Heart left ventricle (tissue), 13 donors: Measurements from ENCODE around the gene SLC35G4.

Source experiments
- POLR2A ChIP-seq, 2 donors: fragments of 450-650 bp; IDR thresholded peaks; one replicate each; pipeline ENCODE4 v1.6.1; 2017; ENCODE audit warnings: antibody characterized with exemption in 2 of 2, mild to moderate bottlenecking in 2 of 2, moderate library complexity in 2 of 2
- TF ChIP-seq, protein P1 (sequence below), 12 donors: fragments of 200-600 bp; sonication (generic) in 4 of 12; IDR thresholded peaks; one replicate each; pipeline versions ENCODE4 v1.5.0 to v1.8.0; 2018 to 2022; ENCODE audit warnings: antibody characterized with exemption in 12 of 12, mild to moderate bottlenecking in 5 of 12
- donor health status: ischemic (EF 13 %, LVEDD 7.1; RV severe dilation, severe dysfunction).
- donor health status: DM: no; HTN: yes; CAD: no.
- donor health status: DM: no; HTN: no; CAD: no.
- donor health status: ischemic (EF 25% LVEDD 6.9; RV normal size, moderate dysfunction).
- donor health status: ischemic (EF 25% LVEDD 5.7; RV mildly dilated, moderate dysfunction).
- donor health status: ischemic (EF 35%, LVEDD 5.7; RV mildly dilated, moderate dysfunction).
- donor health status: nonischemic (EF 11% LVEDD 7.7; RV severe dilation, severe dysfunction).
- donor health status: DM: yes; HTN: yes; CAD: no.
- donor health status: PGD.
- donor health status: ischemic (EF 29% LVEDD 5.4; RV normal size, mild dysfunction).
- donor health status: nonischemic (EF 23%, LVEDD 6.1; RV moderate dilation, normal function).

GRCh38 chr18:11587432-11587831, 22.0 kb upstream of the SLC35G4 start:
- TF ChIP-seq, protein P1, sequence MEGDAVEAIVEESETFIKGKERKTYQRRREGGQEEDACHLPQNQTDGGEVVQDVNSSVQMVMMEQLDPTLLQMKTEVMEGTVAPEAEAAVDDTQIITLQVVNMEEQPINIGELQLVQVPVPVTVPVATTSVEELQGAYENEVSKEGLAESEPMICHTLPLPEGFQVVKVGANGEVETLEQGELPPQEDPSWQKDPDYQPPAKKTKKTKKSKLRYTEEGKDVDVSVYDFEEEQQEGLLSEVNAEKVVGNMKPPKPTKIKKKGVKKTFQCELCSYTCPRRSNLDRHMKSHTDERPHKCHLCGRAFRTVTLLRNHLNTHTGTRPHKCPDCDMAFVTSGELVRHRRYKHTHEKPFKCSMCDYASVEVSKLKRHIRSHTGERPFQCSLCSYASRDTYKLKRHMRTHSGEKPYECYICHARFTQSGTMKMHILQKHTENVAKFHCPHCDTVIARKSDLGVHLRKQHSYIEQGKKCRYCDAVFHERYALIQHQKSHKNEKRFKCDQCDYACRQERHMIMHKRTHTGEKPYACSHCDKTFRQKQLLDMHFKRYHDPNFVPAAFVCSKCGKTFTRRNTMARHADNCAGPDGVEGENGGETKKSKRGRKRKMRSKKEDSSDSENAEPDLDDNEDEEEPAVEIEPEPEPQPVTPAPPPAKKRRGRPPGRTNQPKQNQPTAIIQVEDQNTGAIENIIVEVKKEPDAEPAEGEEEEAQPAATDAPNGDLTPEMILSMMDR (IDR thresholded peaks at IDR 0.05) = no peak
- TF ChIP-seq POLR2A (IDR thresholded peaks at IDR 0.05) = no peak
